GM18909 (cell line): ENCODE data around the gene TNFRSF12A.
A peak's percentile ranks its signal among the peaks of the same experiment; 100 is the strongest.
"Not testable (repeated sequence)": the region's sequence is repeated elsewhere in the genome, so short reads cannot be mapped to it uniquely, and the experiment has no call there.

Experiments used
- ATAC-seq: cut with Tn5 transposase; IDR thresholded peaks from one replicate; pipeline ENCODE4 v1.9.1; 2021; ENCODE audit warnings: mild to moderate bottlenecking; ENCODE audit not compliant: unreplicated experiment, poor library complexity

Gene TNFRSF12A

GRCh38 chr16:3044708-3045107 lies 24.5 kb downstream of the TNFRSF12A start:
- ATAC-seq = no peak

GRCh38 chr16:3045758-3046640 lies 25.8 kb downstream of the TNFRSF12A start, which contains the start of gene MMP25:
Gene MMP25, plus strand, starts transcription at chr16:3046561. Its CDS starts 357 bp downstream, at chr16:3046918.
- no peak for ATAC-seq

GRCh38 chr16:3046641-3047386 lies 26.6 kb downstream of the TNFRSF12A start:
- no peak for ATAC-seq

DNA sequence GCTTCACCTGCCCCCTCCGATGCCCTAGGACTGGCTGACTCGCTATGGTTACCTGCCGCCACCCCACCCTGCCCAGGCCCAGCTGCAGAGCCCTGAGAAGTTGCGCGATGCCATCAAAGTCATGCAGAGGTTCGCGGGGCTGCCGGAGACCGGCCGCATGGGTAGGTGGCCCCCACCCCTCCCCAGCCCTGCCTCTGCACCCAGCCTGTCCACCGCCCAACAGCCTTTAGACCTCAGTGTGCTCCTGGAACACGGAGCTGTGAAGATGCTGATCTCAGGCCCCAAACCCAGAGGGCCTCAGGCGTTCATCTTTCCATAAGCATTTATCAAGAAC lies 27.2 kb downstream of the TNFRSF12A start:
- no peak for ATAC-seq

GRCh38 chr16:3049921-3050481 lies 29.8 kb downstream of the TNFRSF12A start:
- ATAC-seq = no peak

DNA sequence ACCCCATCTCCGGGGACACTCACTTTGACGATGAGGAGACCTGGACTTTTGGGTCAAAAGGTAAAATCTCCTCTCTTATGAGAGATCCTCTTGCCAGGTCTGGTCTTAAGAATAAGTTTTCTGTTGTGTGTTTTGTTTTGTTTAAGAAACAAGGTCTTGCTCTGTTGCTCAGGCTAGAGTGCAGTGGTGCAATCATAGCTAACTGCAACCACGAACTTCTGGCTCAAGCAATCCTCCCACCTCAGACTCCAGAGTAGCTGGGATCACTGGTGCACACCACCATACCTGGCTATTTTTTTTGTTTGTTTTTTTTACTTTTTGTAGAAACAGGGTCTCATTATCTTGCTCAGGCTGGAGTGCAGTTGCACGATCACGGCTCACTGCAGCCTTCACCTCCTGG lies 30.3 kb downstream of the TNFRSF12A start:
- no peak for ATAC-seq

DNA sequence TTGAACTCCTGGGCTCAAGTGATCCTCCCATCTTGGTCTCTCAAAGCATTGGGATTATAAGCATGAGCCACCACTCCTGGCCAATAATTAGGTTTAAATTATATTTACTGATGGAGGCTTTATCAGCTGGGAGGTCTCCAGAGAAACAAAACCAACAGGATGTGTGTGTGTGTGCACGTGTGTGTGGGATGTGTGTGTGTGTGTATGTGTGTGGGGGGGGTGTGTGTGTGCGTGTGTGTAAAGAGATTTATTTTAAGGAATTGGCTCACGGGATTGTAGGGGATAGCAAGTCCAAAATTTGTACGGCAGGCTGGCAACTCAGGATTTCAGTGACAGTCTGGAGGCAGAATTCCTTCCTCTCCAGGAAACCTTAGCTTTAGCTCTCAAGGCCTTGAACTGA lies 30.8 kb downstream of the TNFRSF12A start:
- no peak for ATAC-seq

- ATAC-seq = no peak
Observed at GRCh38 chr16:3051494-3051893, 31.3 kb downstream of the TNFRSF12A start.

DNA sequence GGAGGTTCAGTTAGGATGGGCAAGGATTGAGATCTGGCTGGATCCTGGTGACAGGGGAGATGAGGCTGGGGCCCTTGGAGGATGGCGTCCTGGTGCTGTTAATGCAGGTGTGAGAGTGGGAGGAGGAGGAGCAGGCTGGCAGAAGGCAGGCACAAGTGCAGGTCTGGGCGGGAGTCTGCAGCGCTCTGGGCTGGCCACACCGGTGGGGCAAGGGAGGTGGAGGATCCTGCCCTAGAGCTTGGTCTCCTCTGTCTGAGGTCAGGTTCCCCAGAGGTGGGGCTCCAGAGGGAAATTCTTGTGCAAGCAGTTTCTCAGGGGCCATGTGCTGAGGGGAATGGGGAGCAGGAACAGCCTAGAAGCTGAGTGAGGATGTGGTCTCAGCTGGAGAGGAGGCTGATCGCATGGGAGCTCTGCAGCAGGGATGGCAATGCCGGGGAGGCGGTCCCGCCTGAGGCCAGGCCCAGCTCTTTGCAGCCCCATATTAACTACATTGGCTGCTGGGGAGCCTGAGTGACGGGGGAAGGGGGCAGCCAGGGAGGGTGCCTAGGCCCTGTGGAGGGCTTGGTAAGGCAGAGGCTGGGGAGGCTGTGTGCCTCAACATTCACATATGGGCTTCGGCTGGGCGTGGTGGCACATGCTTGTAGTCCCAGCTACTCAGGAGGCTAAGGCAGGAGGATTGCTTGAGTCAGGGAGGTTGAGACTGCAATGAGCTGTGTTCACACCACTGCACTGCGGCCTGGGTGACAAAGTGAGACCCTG lies 32.6 kb downstream of the TNFRSF12A start:
- ATAC-seq = not testable (repeated sequence)

GRCh38 chr16:3053330-3053710 lies 33.2 kb downstream of the TNFRSF12A start:
- ATAC-seq = not testable (repeated sequence)

DNA sequence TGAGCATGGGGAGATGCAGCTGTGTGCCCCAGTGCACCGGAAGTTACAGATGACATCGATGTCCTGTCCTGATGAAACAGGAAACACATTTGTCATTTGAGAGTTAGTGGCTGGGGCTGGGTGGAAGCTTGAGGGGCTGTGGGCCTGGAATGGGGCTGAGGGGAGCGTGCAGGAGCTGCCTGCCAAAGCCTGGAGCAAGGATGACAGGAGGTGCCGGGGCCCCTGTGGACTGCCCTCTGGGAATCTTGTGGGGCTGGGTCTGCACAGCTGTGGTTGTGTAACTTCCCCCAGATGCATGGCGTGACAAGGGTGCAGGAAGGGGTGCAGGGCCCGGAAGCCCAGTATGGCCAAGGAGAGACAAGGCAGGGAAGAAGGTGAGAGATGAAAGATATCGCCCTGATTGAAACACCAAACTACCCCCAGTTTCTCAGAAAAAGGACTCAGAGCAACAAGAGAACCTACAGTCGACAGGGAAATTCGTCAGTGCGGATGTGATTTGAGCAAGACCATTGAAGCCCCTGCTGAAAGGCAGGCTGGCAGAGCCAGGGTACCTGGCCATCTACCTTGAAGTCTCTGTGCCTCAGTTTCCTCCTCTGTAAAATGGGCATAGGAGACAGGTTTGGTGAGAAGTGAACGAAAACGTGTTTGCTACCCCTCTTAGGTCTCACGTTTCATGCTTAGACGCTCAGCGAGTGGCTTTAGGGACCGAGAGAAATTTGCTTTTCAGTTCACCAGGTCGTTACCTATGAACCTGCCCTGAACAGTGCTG lies 35.0 kb downstream of the TNFRSF12A start:
- no peak for ATAC-seq

DNA sequence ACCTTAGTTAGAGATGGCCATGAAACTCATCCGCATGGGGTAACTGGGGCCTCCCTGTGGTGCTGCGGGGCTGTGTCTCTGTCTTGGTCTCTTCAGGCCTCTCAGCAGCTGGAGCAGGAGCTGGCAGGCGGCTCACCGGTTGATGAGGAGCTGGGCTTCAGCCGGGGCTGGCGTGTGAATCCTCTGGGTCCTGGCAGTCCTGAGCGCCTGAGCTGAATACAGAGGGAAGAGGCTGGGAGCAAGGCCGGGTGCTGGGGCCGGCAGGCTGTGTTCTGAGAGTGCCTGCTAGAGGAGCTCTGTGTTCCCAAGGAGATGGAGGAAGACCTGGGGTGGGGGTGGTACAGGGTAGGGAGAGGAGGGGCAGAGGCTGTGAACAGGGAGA lies 35.6 kb downstream of the TNFRSF12A start:
- ATAC-seq = not testable (repeated sequence)

GRCh38 chr16:3056336-3057180 lies 36.4 kb downstream of the TNFRSF12A start:
- no peak for ATAC-seq

GRCh38 chr16:3057181-3058138 lies 37.3 kb downstream of the TNFRSF12A start:
- ATAC-seq = no peak

DNA sequence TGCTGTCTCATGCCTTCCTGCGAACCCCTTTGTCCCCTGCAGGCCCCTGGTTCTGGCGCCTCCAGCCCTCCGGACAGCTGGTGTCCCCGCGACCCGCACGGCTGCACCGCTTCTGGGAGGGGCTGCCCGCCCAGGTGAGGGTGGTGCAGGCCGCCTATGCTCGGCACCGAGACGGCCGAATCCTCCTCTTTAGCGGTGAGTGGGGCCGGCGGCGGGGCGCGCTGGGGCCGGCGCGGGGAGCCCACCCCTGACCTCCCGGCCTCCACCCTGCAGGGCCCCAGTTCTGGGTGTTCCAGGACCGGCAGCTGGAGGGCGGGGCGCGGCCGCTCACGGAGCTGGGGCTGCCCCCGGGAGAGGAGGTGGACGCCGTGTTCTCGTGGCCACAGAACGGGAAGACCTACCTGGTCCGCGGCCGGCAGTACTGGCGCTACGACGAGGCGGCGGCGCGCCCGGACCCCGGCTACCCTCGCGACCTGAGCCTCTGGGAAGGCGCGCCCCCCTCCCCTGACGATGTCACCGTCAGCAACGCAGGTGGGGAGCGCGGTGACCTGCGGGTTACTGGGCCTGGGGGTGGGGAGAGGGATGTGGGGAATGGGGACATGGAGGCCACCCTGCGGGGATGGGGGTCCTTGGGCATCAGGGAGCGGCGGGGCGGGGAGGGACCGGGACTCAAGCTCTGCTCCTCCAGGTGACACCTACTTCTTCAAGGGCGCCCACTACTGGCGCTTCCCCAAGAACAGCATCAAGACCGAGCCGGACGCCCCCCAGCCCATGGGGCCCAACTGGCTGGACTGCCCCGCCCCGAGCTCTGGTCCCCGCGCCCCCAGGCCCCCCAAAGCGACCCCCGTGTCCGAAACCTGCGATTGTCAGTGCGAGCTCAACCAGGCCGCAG lies 38.2 kb downstream of the TNFRSF12A start:
- peak; percentile 13 for ATAC-seq

- peak; percentile 81 for ATAC-seq
Observed at GRCh38 chr16:3059041-3059722, 39.0 kb downstream of the TNFRSF12A start.
